Thymus (tissue), 11 donors: ENCODE data around the gene CELA2A. TPM values are rescaled to one million over a fixed set of nuclear protein-coding genes. Genes with fewer than 3 reads are reported as not detected.
"Not testable (repeated sequence)": the region's sequence is repeated elsewhere in the genome, so short reads cannot be mapped to it uniquely, and the experiment has no call there.

Experiments
- DNase-seq, 9 donors: peaks; one replicate each; pipeline ENCODE4 v3.0.0-alpha.2; 2013; ENCODE audit warnings: low spot score in 9 of 9, low read depth in 6 of 9, missing footprints in 1 of 9
- H3K27ac ChIP-seq, 2 donors: one replicate each; pipeline ENCODE4 v1.5.1; 2013; ENCODE audit warnings: control low read depth in 1 of 2, low read depth in 1 of 2, low read length in 1 of 2, mild to moderate bottlenecking in 1 of 2, moderate library complexity in 1 of 2
- H3K27me3 ChIP-seq, 2 donors: one replicate each; pipeline ENCODE4 v1.5.1; 2013; ENCODE audit warnings: low read length in 1 of 2; ENCODE audit not compliant: control insufficient read depth in 2 of 2, insufficient read depth in 1 of 2
- H3K36me3 ChIP-seq, 2 donors: one replicate each; pipeline ENCODE4 v1.5.1; 2013; ENCODE audit warnings: low read length in 1 of 2, mild to moderate bottlenecking in 1 of 2, moderate library complexity in 1 of 2; ENCODE audit not compliant: control insufficient read depth in 2 of 2, insufficient read depth in 2 of 2
- H3K4me1 ChIP-seq, 2 donors: one replicate each; pipeline ENCODE4 v1.5.1; 2013; ENCODE audit warnings: low read length in 2 of 2; ENCODE audit not compliant: control insufficient read depth in 2 of 2, insufficient read depth in 2 of 2
- H3K4me3 ChIP-seq, 2 donors: one replicate each; pipeline ENCODE4 v1.5.1; 2013; ENCODE audit warnings: low read length in 2 of 2, control low read depth in 1 of 2, mild to moderate bottlenecking in 1 of 2
- H3K9me3 ChIP-seq, 2 donors: one replicate each; pipeline ENCODE4 v1.5.1; 2013; ENCODE audit warnings: low read length in 1 of 2, mild to moderate bottlenecking in 1 of 2; ENCODE audit not compliant: control insufficient read depth in 2 of 2, insufficient read depth in 1 of 2
- WGBS: extraction: QIAGEN DNeasy Blood & Tissue Kit; methylation state at CpG from one replicate; pipeline ENCODE4 v1.1.7; 2013; 5-methylcytosine and 5-hydroxymethylcytosine counted together
- polyA plus RNA-seq: library from polyadenylated mRNA; stranded (reverse); fragments of 200-250 nt; gene quantifications from one replicate; pipeline ENCODE4 v1.2.3, GENCODE V29; 2013
- total RNA-seq: library from RNA; stranded (reverse); fragments of 120-200 nt; gene quantifications from one replicate; pipeline ENCODE4 v1.2.4, GENCODE V29; 2013
- donor health status: healthy.

CELA2A gene
- total and polyA plus RNA-seq, 2 donors: 0.14 to 0.41 TPM

- not testable (repeated sequence) for H3K4me3 ChIP-seq, DNase-seq, H3K9me3 ChIP-seq, H3K27me3 ChIP-seq, H3K27ac ChIP-seq, H3K36me3 ChIP-seq, H3K4me1 ChIP-seq
- WGBS: 86% methylated on average over 6 of the region's 6 CpGs
These were observed 15.2 kb downstream of the CELA2A start for GRCh38 chr1:15471723-15472122.

GRCh38 chr1:15472587-15472986 lies 16.1 kb downstream of the CELA2A start:
- no peaks in the 10 kb centered on the region for H3K4me1 ChIP-seq
- H3K9me3 ChIP-seq: no peaks in the 10 kb centered on the region
- no peak for DNase-seq
- no peak overlapping the region for H3K27ac ChIP-seq
- H3K36me3 ChIP-seq: no peaks in the 10 kb centered on the region
- no peak overlapping the region for H3K4me3 ChIP-seq
- WGBS: 96% methylated on average over 11 of the region's 11 CpGs
- no peaks in the 10 kb centered on the region for H3K27me3 ChIP-seq

- H3K36me3 ChIP-seq: no peaks in the 10 kb centered on the region
- H3K27me3 ChIP-seq: no peaks in the 10 kb centered on the region
- H3K9me3 ChIP-seq: no peaks in the 10 kb centered on the region
- WGBS: 96% methylated on average over 5 of the region's 5 CpGs
- H3K4me3 ChIP-seq: no peak within 1 kb of the TSS
- H3K4me1 ChIP-seq: no peaks in the 10 kb centered on the region
- DNase-seq: no peak
- H3K27ac ChIP-seq: no peak within 1 kb of the TSS
These were observed 19.3 kb downstream of the CELA2A start, which contains the start of gene CELA2B for GRCh38 chr1:15475752-15476314. Gene CELA2B, plus strand, starts transcription at chr1:15476104. Its CDS starts 22 bp downstream, at chr1:15476126.

GRCh38 chr1:15476927-15477326 lies 20.4 kb downstream of the CELA2A start:
- Histone ChIP-seq H3K4me1 (no peaks in the 10 kb centered on the region), H3K9me3 (no peaks in the 10 kb centered on the region), H3K27ac (no peak overlapping the region), H3K4me3 (no peak overlapping the region), H3K27me3 (no peaks in the 10 kb centered on the region), H3K36me3 (no peaks in the 10 kb centered on the region)
- 99% methylated on average over 3 of the region's 3 CpGs for WGBS
- DNase-seq: no peak

- Histone ChIP-seq H3K36me3 (no peaks in the 10 kb centered on the region), H3K4me1 (no peaks in the 10 kb centered on the region), H3K9me3 (no peaks in the 10 kb centered on the region), H3K4me3 (no peak overlapping the region), H3K27ac (no peak overlapping the region), H3K27me3 (no peaks in the 10 kb centered on the region)
- 97% methylated on average over 5 of the region's 5 CpGs for WGBS
- no peak for DNase-seq
These were observed 21.2 kb downstream of the CELA2A start for GRCh38 chr1:15477646-15478212.

GRCh38 chr1:15479654-15480347 lies 23.3 kb downstream of the CELA2A start:
- WGBS: 96% methylated on average over 11 of the region's 11 CpGs

GRCh38 chr1:15482455-15482854 lies 25.9 kb downstream of the CELA2A start:
- WGBS: 98% methylated on average over 6 of the region's 6 CpGs
- not testable (repeated sequence) for H3K27me3 ChIP-seq, H3K9me3 ChIP-seq, H3K4me3 ChIP-seq, H3K4me1 ChIP-seq, H3K36me3 ChIP-seq, H3K27ac ChIP-seq, DNase-seq

More at GRCh38 chr1:15479654-15480347, 23.3 kb downstream of the CELA2A start:
- no peak overlapping the region for H3K4me3 ChIP-seq
- no peak overlapping the region for H3K27ac ChIP-seq
- no peaks in the 10 kb centered on the region for H3K27me3 ChIP-seq
- DNase-seq: no peak
- H3K36me3 ChIP-seq: no peaks in the 10 kb centered on the region
- no peaks in the 10 kb centered on the region for H3K9me3 ChIP-seq
- H3K4me1 ChIP-seq: no peaks in the 10 kb centered on the region

GRCh38 chr1:15482983-15483543 lies 26.5 kb downstream of the CELA2A start:
- not testable (repeated sequence) for H3K9me3 ChIP-seq, H3K27ac ChIP-seq, H3K4me3 ChIP-seq, H3K27me3 ChIP-seq, DNase-seq, H3K4me1 ChIP-seq, H3K36me3 ChIP-seq
- 91% methylated on average over 15 of the region's 16 CpGs for WGBS

GRCh38 chr1:15483971-15484370 lies 27.4 kb downstream of the CELA2A start:
- H3K4me1 ChIP-seq: no peaks in the 10 kb centered on the region
- H3K27ac ChIP-seq: no peak overlapping the region
- H3K9me3 ChIP-seq: no peaks in the 10 kb centered on the region
- no peaks in the 10 kb centered on the region for H3K36me3 ChIP-seq
- no peak for DNase-seq
- no peaks in the 10 kb centered on the region for H3K27me3 ChIP-seq
- 95% methylated on average over 2 of the region's 2 CpGs for WGBS
- no peak overlapping the region for H3K4me3 ChIP-seq
